OCI-LY7 (cell line): ENCODE results near the gene XPNPEP3.

Experiments used
- CTCF ChIP-seq: fragments of 200-600 bp; sonication (generic); conservative IDR thresholded peaks from 2 replicates; pipeline ENCODE4 v1.5.1; 2014; ENCODE audit warnings: mild to moderate bottlenecking, antibody characterized with exemption, low read length, moderate library complexity, mixed read lengths
- EZH2phosphoT487 ChIP-seq: fragments of 200-600 bp; sonication (generic); IDR thresholded peaks from 2 replicates; pipeline ENCODE4 v1.6.1; 2018; ENCODE audit warnings: low read depth, borderline replicate concordance, mild to moderate bottlenecking, mixed run types, antibody characterized with exemption, low read length, moderate library complexity, mixed read lengths

- TF ChIP-seq CTCF: no peak
- TF ChIP-seq EZH2phosphoT487: no peak
Observed at GRCh38 chr22:40823426-40823825, 33.5 kb upstream of the XPNPEP3 start.
